ENCODE results near the gene CPE. TPM values are rescaled to one million over a fixed set of nuclear protein-coding genes. Genes with fewer than 3 reads are reported as not detected.
A peak's percentile ranks its signal among the peaks of the same experiment; 100 is the strongest.

CPE gene
- total and polyA plus RNA-seq, 12 donors, result 24.8 to 272 (median 117) TPM

DNA sequence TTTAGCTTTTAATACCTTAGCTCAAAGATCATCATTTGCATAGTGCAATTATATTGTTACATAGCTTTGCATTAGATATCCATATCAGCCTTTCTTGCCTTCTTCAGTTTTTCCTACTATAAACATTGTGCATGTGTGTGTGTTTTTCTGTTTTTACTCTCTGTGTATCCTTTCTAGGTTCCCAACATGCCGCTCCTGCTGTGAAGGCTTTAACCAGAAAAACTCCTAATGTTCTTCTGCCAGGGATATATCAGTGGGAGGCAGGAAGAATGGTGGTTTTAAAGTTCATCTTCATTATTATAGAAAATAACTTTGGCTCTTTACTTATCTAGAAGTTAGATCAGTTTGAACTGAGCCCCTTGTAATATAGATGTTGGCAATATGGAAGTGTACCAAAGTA, 61.2 kb downstream of the CPE start:
- Histone ChIP-seq H3K4me3 (no peak overlapping the region), H3K9me3 (replicated peaks in 1 of 3) (no peaks in the 10 kb centered on the region), H3K4me1 (replicated peaks in 1 of 2) (peaks cover 0 to 6% of the 10 kb centered on the region in 2 donors), H3K27ac (no peak overlapping the region), H3K27me3 (no peaks in the 10 kb centered on the region), H3K36me3 (replicated peaks in 1 of 2) (no peaks in the 10 kb centered on the region)
- 71 to 84% (median 72%) methylated on average over 1 of the region's 1 CpG for WGBS, 4 donors
- intact Hi-C loops (cut with DNase I), result no loop called here
- TF ChIP-seq POLR2A (IDR thresholded peaks at IDR 0.05), result no peak
- TF ChIP-seq, protein P1, sequence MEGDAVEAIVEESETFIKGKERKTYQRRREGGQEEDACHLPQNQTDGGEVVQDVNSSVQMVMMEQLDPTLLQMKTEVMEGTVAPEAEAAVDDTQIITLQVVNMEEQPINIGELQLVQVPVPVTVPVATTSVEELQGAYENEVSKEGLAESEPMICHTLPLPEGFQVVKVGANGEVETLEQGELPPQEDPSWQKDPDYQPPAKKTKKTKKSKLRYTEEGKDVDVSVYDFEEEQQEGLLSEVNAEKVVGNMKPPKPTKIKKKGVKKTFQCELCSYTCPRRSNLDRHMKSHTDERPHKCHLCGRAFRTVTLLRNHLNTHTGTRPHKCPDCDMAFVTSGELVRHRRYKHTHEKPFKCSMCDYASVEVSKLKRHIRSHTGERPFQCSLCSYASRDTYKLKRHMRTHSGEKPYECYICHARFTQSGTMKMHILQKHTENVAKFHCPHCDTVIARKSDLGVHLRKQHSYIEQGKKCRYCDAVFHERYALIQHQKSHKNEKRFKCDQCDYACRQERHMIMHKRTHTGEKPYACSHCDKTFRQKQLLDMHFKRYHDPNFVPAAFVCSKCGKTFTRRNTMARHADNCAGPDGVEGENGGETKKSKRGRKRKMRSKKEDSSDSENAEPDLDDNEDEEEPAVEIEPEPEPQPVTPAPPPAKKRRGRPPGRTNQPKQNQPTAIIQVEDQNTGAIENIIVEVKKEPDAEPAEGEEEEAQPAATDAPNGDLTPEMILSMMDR (IDR thresholded peaks at IDR 0.05), result no peak
- no peak for DNase-seq

DNA sequence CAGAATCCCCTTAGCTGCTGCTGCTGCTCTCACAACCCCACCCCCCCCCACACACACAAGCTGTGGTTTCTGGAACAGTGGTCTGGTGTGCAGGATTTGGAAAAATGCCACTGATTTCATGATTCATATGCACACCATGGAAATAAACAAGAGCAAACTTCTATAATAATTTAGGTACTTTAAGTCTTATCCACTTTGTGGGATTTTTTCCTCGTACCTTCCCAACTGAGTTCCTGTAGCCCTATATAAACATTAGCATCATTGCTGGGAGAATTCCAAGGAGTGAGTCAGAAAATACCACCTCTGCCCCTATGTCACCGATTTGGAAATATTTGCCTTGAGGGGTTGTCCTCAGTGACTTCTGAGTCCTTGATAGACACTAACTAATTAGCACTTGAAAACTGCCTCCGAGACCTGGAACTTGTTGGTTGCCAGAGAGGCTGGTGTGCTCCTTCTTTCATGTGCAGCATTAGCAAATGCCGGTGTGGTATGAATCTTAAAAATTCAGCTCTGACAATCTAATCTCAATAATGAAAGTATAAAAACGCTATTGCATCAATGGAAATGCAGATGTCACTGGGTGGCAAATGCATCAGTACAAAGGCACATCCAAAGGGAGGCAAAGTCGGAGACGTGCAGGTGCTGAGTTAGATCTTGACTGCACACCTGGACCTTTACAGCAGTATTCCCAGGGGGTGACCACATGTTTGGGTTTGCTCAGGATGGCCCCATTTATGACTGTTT, 61.8 kb downstream of the CPE start:
- Histone ChIP-seq H3K27me3 (no peaks in the 10 kb centered on the region), H3K4me3 (no peak overlapping the region), H3K4me1 (replicated peaks in 1 of 2) (peaks cover 0 to 6% of the 10 kb centered on the region in 2 donors), H3K27ac (no peak overlapping the region), H3K9me3 (replicated peaks in 1 of 3) (no peaks in the 10 kb centered on the region), H3K36me3 (replicated peaks in 1 of 2) (no peaks in the 10 kb centered on the region)
- DNase-seq, result peak in 1 of 7 donors; percentile 3
- intact Hi-C loops (cut with DNase I), result no loop called here
- no peak for TF ChIP-seq POLR2A (IDR thresholded peaks at IDR 0.05)
- TF ChIP-seq, protein P1 (IDR thresholded peaks at IDR 0.05), result no peak
- 60 to 67% (median 62%) methylated on average over 7 of the region's 7 CpGs for WGBS, 4 donors

DNA sequence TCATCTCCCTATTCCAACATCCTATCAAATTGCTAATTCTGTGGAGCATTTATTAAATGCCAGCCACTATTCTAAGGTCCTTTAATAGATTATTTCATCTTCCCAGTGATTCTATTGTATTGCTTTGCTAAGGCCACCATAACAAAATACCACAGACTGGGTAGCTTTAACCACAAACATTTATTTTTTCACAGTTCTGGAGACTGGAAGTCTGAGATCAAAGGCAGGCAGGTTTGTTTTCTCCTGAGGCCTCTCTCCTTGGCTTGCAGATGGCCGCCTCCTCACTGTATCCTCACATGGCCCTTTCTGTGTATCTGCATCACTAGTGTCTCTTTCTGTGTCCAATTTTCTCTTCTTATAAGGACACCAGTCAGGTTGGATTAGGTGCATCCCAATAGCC, 64.5 kb downstream of the CPE start:
- no peaks in the 10 kb centered on the region for H3K36me3 ChIP-seq (replicated peaks in 1 of 2)
- no peaks in the 10 kb centered on the region for H3K27me3 ChIP-seq
- H3K27ac ChIP-seq, result no peak overlapping the region
- H3K4me1 ChIP-seq (replicated peaks in 1 of 2), result peaks cover 0 to 6% of the 10 kb centered on the region in 2 donors
- WGBS, 4 donors, result 93 to 100% (median 98%) methylated on average over 1 of the region's 1 CpG
- no peak overlapping the region for H3K4me3 ChIP-seq
- no peak for DNase-seq
- TF ChIP-seq, protein P1 (IDR thresholded peaks at IDR 0.05), result no peak
- no peak for TF ChIP-seq POLR2A (IDR thresholded peaks at IDR 0.05)
- intact Hi-C loops (cut with DNase I), result no loop called here
- no peaks in the 10 kb centered on the region for H3K9me3 ChIP-seq (replicated peaks in 1 of 3)

DNA sequence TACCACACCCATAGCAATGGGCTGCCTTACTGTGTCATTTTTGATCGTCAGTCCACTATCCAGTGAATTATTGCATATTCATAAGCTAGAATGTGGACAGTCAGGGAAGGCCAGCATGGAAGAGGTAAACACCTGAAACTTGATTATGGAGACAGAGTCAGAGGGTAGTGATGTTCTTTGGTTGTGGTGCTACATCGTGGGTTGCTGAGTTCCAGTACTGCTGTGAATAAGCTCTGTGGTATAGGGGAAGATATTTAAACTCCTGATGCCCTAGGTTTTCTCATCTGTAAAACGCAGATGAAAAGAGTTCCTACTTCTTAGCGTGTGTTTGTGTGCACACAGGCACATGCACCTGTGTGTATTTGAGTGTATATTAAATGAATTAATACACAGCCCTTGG, 69.9 kb downstream of the CPE start:
- 80 to 93% (median 90%) methylated on average over 4 of the region's 4 CpGs for WGBS, 4 donors
- H3K27ac ChIP-seq, result no peak overlapping the region
- intact Hi-C loops (cut with DNase I), result no loop called here

More for the DNA sequence above, 69.9 kb downstream of the CPE start:
- DNase-seq, result no peak
- Histone ChIP-seq H3K4me1 (replicated peaks in 1 of 2) (no peaks in the 10 kb centered on the region), H3K36me3 (replicated peaks in 1 of 2) (no peaks in the 10 kb centered on the region), H3K9me3 (replicated peaks in 1 of 3) (no peaks in the 10 kb centered on the region), H3K4me3 (no peak overlapping the region), H3K27me3 (no peaks in the 10 kb centered on the region)
- TF ChIP-seq, protein P1 (IDR thresholded peaks at IDR 0.05), result no peak
- TF ChIP-seq POLR2A (IDR thresholded peaks at IDR 0.05), result no peak

Data from adrenal gland (tissue), 12 donors.